ENCODE data around the gene NOP9.

Gene NOP9

DNA sequence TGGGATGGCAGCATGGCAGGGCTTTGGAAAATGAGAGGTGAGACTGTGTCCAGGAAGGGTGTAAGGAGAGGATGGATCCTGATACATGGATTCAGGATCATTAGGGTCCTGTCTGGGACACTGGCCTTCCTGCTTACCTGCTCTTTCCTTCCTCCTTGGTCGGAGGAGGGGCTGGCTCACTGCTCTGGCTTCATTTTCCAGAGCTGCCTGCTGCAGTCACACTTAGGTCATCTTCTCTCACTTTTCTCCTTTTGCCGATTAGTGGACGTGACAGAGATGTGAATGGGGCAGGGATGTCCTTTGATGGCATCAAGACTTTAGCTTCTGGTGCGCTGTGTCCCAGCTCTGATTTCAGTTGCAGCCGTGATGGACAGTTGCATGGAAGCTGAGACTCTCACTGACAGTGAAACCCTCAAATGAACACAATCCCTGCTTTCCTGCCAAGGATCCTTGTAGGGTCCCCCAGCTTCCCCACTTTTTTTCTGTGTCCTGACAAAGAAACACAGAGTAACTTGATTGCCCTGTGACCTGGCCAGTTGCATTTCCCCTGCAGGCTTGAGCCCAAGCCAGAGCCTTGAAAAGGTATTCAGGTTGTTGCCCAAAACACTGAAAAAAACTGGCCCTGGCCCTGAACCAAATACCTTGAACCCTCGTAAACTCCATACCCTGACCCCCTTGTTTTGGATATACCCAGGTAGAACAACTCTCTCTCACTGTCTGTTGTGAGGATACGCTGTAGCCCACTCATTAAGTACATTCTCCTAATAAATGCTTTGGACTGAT lies 8.9 kb downstream of the NOP9 start:
- no peak overlapping the region for H3K4me3 ChIP-seq (ENCODE audit: low read length)
- TF ChIP-seq, protein P1, sequence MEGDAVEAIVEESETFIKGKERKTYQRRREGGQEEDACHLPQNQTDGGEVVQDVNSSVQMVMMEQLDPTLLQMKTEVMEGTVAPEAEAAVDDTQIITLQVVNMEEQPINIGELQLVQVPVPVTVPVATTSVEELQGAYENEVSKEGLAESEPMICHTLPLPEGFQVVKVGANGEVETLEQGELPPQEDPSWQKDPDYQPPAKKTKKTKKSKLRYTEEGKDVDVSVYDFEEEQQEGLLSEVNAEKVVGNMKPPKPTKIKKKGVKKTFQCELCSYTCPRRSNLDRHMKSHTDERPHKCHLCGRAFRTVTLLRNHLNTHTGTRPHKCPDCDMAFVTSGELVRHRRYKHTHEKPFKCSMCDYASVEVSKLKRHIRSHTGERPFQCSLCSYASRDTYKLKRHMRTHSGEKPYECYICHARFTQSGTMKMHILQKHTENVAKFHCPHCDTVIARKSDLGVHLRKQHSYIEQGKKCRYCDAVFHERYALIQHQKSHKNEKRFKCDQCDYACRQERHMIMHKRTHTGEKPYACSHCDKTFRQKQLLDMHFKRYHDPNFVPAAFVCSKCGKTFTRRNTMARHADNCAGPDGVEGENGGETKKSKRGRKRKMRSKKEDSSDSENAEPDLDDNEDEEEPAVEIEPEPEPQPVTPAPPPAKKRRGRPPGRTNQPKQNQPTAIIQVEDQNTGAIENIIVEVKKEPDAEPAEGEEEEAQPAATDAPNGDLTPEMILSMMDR (IDR thresholded peaks at IDR 0.05; ENCODE audit: insufficient read depth, low read depth, low read length, missing control alignments): no peak
- no peak for DNase-seq (ENCODE audit: low read depth)

DNA sequence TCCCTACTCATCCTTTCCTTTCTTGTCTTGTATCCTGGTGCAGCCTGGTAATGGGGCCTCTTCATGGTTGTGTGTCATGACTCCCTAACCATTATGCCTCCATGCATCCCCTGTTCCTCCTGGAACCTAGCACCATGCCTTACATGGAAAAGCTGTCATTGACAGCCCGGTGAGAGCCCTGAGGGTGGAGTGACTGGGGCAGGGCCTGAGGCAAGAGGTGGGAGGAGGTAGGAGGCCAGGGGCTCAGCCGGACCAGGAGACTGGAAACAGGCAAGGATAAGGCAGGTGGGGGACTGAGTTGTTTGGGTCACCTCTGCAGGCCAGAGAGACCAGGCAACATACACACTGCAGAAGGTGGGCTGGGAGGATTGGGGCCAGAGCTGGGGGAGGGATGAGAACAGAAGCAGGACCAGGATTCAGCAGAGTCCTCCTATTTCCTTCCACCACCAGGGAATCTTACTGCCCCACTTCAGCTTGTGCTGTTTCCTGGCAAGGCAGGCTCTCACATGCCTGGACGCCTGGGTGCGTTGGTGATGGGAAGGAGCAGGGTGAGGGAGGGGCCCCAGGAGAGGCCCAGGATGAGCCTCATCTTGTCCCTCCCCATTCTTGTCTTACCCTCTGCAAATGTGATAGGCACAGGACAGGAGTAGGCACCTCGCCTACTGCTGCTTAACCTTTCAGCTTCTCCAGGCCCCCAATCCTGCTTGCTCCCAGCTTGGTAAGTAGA lies 10.1 kb downstream of the NOP9 start, which contains the start of gene LTB4R2:
Gene LTB4R2 (plus strand): TSS at position 603 of the 727 bp plus-strand sequence. CDS start 525 bp downstream, outside the sequence.
- peak; percentile 92 for DNase-seq (ENCODE audit: low read depth)
- H3K4me3 ChIP-seq (ENCODE audit: low read length): peak within 1 kb of the TSS; percentile 57
- TF ChIP-seq, protein P1 (IDR thresholded peaks at IDR 0.05; ENCODE audit: insufficient read depth, low read depth, low read length, missing control alignments): peak; percentile 32

DNA sequence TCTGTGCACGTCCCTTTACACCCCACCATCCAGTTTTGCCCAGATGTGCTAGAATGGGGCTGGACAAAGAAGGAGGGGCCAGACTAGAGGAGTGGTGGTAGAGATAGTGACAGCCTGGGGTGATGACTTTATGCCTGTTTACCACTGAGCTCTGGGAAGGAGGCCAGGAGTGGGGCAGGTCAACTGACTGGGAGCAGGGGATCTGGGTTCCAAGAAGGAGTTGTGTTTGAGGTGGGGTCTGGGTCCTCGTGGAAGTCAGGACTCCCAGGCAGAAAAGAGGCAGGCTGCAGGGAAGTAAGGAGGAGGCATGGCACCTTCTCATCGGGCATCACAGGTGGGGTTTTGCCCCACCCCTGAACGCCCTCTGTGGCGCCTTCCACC lies 10.6 kb downstream of the NOP9 start:
- H3K4me3 ChIP-seq (ENCODE audit: low read length): peak overlapping the region; percentile 57
- DNase-seq (ENCODE audit: low read depth): no peak
- TF ChIP-seq, protein P1 (IDR thresholded peaks at IDR 0.05; ENCODE audit: insufficient read depth, low read depth, low read length, missing control alignments): no peak

DNA sequence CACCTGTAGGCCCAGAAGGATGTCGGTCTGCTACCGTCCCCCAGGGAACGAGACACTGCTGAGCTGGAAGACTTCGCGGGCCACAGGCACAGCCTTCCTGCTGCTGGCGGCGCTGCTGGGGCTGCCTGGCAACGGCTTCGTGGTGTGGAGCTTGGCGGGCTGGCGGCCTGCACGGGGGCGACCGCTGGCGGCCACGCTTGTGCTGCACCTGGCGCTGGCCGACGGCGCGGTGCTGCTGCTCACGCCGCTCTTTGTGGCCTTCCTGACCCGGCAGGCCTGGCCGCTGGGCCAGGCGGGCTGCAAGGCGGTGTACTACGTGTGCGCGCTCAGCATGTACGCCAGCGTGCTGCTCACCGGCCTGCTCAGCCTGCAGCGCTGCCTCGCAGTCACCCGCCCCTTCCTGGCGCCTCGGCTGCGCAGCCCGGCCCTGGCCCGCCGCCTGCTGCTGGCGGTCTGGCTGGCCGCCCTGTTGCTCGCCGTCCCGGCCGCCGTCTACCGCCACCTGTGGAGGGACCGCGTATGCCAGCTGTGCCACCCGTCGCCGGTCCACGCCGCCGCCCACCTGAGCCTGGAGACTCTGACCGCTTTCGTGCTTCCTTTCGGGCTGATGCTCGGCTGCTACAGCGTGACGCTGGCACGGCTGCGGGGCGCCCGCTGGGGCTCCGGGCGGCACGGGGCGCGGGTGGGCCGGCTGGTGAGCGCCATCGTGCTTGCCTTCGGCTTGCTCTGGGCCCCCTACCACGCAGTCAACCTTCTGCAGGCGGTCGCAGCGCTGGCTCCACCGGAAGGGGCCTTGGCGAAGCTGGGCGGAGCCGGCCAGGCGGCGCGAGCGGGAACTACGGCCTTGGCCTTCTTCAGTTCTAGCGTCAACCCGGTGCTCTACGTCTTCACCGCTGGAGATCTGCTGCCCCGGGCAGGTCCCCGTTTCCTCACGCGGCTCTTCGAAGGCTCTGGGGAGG lies 11.3 kb downstream of the NOP9 start, which contains the start of gene LTB4R:
Gene LTB4R (plus strand): TSS at position 857 of the 959 bp plus-strand sequence. CDS start 4,150 bp downstream, outside the sequence.
- TF ChIP-seq, protein P1 (IDR thresholded peaks at IDR 0.05; ENCODE audit: insufficient read depth, low read depth, low read length, missing control alignments): no peak
- peak within 1 kb of the TSS; percentile 57 for H3K4me3 ChIP-seq (ENCODE audit: low read length)
- peak; percentile 70 for DNase-seq (ENCODE audit: low read depth)

DNA sequence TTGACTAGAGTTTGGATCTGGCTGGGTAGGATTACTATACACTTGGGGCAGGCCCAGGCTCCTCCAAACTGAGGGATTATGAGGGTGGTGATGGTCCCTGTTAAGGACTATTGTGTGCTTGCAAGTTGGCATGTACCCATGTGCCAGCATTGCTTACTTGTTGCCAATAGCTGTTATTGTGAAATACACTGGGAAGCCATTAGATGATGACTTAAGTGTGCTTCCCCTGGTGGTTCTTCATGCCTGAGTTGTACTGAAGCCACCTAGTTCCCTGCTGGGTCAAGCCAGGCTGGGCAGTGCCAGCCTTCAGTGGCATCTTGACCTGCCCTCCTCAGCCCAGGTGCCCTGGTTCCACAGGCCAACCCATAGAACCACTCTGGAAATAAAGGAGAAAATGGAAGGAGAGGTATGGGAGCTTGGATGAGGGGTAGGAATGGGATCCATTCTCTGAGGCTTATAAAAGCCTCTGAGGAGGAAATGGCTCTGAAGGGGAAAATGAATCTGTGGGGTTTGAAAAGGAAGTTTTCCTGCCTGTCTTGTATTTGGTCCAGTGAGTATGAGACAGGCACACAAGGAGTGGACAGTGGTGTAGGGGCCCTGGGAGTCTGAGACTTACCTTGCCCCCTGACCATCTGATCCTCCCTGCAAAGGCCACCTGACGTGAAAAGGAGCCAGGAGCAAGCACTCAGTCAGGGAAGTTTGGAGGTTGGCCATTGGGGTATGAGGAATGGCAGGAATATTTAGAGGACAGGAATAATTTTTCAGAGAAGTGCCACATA lies 12.4 kb downstream of the NOP9 start:
- TF ChIP-seq, protein P1 (IDR thresholded peaks at IDR 0.05; ENCODE audit: insufficient read depth, low read depth, low read length, missing control alignments): peak; percentile 18
- peak; percentile 70 for DNase-seq (ENCODE audit: low read depth)
- peak overlapping the region; percentile 57 for H3K4me3 ChIP-seq (ENCODE audit: low read length)

Measured in epithelial cell of esophagus (primary cell).